GM19452 (cell line): Measurements from ENCODE around the gene SDC3.

Experiments used
- ATAC-seq: cut with Tn5 transposase; IDR thresholded peaks from one replicate; pipeline ENCODE4 v1.9.1; 2021; ENCODE audit not compliant: unreplicated experiment

SDC3 gene

DNA sequence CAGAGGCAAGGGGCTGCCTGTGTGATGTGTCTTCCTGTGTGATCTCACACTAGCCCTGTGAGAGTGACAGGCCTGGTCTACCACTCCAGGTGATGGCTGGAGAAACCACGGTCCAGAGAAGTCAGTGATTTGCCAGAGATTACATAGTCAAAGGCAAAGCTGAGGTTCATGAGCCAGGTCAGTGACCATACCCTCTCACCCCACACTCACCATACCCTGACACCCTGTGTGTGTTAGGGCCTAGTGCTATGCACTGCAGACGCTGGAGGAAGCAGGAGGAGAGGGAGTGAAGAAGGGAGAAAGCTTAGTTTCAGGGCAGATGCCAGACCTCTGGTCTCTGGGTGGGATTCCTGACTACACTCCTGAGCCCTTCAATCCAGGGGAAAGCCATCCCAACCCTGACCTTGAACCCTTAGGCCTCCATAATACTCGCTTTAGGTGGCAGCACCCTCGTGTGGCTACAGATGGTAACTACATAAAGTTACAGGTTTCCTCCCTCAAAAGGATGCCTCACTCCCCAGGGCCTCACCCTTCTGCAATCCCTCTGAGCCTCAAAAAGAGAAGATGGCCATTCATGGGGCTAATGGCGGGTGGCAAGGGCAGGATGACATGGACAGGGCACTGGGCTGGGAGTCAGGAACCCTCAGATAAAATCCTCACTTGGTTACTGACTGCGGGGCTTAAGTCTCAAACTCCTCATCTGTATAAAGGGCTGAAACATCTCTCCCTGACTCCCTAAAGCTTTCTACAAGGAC is 20.8 kb upstream of the SDC3 start:
- no peak for ATAC-seq

DNA sequence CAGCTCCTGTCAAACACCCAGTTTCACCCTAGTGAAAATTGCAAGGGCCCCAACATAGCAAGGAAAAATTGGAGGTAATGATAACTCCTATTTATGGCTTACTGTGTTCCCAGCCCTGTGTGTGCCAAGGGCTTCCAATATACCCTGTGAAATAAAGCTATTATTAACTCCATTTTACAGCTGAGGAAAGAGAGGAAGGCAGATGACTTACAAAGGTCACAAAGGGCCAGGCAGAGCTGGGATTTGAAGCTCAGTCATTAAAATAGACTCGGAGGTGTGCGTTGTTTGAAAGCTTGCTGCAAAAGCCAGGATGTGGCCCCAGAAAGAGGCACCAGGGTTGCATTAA is 20.2 kb upstream of the SDC3 start:
- no peak for ATAC-seq

DNA sequence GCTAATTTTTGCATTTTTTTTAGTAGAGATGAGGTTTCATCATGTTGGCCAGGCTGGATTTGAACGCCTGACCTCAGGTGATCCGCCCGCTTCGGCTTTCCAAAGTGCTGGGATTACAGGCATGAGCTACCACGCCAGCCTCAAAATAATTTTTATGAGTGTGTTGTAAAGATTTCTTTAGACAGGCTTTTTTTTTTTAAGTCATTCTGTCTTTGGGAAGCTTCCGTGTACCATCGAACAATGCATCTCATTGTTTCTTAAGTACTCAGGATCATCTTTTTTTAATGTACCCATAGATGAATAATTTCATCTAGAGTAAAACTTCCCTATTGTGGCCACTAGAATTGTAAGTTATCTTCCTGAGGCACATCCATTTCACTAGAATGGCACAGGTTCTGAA is 19.6 kb upstream of the SDC3 start:
- ATAC-seq, result no peak

DNA sequence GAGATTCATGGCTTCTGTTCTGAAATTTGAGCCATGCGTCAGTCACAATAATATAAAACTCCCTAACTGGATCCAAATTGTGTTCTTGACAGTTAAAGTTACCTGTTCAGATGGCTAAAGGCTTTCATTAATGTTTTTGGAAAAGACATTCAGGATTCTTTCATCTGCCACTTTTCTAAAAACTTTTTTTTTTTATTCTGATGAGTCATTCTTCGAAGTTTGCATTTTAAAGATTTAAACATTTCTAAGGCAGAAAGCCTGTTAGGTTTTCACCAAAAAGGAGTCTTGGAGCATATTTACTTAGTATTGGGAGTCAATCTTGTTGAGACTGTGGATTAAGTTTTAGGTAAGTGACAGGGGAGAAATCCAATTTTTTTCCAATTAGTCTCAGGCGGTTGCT is 18.9 kb upstream of the SDC3 start:
- ATAC-seq, result no peak

DNA sequence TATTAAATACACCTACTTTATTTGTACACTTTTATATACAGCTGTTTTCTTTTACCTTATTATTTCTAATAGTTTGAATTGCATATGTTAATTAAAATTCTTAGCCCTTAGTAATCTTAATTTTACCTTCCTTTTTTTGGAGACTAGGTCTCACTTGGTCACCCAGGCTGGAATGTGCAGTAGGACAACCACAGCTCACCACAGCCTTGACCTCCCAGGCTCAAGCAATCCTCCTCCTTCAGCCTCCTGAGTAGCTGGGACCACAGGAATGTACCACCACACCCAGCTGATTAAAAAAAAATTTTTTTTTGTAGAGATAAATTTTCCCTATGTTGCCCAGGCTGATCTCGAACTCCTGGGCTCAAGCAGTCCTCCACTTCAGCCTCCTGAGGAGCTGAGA is 15.0 kb upstream of the SDC3 start:
- no peak for ATAC-seq

DNA sequence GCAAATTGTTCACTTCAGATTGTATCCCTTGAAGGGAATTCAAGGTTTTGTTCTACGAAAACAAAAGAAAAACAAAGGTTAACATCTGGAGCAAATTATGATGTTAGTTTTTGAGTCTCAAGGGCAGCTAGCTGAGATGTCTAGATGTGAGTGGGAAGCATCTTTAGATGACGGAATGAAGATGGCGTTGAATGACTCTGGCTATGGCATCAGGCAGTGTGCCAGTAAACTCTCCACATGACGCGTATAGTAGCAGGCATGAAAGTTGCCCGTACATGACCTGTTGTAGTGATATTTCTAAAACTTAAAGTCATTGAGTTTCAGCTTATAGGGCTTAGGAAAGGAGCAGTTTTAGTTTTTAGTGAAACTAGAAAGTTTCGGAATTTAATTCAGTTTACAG is 12.3 kb upstream of the SDC3 start:
- ATAC-seq, result no peak

DNA sequence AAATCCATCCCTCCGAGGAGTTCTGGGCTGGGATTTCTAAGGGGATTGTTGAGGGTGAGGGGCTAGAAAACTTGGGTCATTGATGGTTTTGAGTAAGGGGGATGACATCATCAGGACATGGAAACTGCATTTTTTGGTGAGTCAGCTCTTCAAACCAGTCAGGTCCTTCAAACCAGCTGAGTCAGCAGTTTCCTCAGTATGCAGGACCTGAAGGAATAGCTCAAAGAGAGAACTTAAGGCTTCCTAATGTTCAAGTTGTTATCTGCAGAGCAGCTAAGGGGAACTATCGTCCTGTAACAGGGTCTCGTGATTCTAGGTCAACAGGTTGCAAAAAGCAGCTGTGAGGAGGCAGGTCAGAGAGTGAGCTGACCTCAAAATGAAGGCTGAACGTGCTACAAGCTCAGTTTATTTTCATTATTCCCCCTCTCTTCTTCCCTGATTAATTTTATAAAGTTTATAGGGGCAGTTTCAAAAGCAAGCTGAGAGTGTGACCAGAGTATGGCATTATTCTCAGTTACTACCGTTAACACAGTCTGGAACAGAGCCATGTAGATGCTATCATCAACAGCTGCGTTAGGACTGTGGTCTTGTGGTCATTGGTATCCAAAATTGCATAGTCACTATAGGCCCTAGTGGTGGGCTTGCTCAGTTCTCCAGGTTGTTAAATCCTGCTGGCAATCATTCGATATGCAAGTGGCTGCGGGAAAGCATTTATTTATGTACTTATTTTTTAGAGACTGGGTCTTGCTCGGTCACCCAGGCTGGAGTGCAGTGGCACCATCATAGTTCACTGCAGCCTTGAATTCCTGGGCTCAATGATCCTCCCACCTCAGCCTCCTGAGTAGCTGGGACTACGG is 10.7 kb upstream of the SDC3 start:
- no peak for ATAC-seq

DNA sequence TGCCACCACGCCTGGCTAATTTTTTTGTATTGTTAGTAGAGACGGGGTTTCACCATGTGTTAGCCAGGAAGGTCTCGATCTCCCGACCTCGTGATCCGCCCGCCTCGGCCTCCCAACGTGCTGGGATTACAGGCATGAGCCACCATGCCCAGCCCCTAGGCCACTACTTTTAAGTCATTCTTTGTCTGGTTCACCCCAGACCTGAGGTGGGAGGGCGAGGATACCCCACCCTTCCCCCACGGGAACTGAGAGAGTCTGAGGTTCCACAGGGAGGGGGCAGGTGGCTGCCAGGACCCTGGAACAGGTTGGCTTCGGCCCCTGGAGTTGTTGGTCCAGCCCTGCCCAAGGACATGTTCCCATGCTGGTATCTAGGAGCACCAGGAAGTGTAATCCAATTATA is 7.7 kb upstream of the SDC3 start:
- ATAC-seq, result no peak

DNA sequence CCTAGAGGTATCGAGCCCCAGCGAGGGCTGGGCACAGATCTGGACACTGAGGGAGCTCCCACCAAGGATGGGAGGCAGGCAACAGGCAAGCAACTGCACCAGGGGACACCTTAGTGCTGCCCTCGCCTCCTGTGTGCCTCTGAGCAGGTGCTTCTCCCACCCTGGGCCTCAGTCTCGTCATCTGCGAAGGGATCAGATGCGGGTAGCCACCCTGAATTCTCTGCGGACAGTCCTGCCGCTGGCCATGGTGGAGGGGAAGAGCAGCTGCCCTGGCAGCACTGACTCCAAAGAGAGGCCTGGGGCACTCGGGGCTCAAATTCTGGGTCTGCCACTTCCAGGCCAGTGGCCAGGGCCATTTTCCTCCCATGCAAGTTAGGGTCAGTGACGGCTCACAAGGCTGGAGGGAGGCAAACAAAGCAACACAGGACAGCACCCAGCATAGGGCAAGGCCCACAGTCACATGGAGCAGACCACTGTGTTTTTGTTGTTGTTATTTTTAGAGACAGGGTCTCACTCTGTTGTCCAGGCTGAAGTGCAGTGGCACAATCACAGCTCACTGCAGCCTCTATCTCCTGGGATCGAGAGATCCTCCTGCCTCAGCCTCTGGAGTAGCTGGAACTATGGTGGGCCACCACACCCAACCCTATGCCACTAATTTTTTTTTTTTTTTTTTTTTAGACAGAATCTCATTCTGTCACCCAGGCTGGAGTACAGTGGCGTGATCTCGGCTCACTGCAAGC is 7.1 kb upstream of the SDC3 start:
- ATAC-seq, result no peak

DNA sequence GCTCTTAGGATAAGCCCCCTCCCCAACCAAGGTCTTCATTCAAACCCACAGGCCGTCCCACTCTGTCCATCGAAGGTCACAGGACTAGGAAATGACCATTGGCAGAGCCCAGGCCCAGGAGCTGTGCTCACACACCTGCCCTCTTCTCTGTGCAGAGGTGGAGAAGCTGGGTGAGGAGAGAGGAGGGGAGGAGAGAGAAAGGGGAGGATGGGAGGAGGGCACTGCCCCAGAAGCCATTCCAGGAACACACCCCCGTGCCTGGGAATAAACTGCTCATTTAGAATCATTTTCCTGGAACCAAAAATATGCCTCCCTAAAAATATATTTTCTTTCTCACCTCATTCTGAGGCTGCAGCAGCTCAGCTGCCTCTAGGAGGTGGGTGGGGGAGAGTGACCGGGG is 6.4 kb upstream of the SDC3 start:
- ATAC-seq, result no peak

DNA sequence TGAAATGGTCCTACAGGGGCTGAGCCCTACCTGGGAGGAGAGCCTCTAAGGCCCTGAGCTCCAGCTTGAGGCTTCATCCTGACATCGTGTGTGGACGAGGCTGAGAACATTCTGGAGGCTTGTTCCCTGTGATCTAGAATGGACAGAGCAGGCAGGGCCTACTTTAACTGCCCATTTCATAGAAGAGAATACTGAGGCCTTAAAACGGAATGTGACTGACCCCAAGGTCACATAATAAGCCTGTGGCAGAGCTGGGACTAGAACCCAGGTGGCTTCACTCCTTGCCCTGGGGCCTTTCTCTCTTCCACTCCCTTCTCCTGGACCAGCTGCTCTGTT is 6.0 kb upstream of the SDC3 start:
- no peak for ATAC-seq

DNA sequence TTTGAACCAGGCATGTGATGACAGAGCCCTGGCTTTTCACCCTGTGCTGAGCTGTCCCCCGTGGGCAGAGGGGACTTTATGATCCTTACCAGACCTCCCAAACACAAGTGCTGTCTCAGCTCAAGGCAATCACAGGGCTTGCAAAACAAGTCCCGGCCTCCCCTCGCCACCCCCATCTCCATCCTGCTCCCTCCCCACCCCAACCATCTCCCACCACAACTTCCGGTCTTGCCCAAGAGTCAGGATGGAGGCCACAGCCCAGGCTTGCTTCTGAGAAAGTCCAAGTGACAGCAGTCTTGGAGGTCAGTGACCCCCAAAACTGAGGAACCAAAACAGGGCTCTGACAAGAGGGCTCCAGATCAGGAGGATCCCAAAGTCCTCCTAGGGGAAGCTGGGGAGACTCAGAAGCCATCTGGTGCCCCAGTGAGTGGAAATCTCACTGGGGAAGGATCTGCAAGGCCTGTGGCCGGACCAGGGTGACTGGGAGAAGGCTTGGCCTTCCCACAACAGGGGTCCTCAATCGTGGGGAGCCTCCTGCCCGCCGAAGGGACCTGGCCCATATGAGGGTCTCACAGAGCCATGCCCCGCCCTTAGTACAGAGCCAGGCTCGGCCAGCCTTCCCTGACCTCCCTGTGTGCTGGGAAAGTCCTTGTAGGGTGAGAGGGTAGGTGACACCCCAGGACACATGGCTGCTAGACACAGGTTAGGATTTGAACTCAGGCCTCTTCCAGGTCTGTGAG is 4.5 kb upstream of the SDC3 start:
- ATAC-seq, result no peak

DNA sequence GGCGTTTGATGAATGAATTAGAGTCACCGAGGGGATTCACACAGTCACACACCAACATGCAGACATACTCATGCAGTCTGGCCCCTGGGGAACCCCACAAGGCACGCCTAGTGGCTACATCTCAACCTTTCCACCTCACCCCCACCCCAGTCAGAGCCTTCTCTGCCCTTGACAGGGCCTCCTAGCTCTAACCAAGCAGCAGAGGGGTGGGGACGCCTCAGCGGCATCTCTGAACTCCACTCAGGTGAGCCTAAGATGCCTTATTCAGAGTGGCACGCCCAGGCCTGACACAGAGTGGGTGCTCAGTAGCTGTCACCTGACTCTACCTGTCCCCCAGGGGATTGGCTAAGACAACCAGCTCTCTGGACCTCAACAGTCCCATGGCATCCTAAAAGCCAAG is 3.7 kb upstream of the SDC3 start:
- no peak for ATAC-seq

DNA sequence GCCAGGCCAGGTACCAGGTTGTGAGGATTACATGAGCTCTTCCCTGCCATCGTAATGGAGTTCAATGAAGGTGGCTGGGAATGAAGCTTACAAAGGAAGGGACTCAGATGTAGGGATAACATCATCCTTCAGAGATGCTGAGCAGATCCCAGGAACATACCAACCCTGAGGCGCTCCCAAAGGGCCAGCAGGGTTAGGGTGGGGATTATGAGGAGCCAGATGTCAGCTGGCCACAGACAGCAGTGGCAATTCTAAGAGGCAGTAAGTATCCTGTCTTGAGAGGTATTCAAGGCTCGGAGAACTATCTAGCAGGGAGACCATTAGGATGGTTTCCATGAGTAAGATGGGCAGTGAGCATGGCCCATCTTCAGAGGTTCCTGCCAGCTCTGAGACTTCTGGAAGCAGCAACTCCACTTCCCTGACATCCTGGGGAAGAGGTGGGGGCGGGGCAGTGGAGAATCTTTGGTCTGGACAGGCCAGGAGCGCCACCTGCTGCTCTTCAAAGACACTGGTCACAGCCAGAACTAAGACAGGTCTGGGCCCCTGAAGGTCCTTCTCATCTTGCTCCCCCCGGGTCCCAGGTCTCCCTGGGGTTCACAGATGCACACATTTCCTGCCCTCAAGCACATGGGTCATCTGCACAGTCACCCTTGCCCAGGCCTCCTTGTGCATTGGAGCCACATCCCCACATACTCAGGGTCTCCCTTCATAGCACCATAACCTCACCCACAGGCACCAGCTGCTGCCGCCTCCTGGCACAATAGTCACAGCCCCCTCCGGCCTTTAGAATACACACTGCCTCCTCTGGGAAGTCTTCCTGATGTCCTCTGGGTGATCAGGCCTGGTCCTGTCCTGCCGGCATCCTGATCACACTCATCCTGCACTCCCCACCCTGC is 2.7 kb upstream of the SDC3 start:
- no peak for ATAC-seq

DNA sequence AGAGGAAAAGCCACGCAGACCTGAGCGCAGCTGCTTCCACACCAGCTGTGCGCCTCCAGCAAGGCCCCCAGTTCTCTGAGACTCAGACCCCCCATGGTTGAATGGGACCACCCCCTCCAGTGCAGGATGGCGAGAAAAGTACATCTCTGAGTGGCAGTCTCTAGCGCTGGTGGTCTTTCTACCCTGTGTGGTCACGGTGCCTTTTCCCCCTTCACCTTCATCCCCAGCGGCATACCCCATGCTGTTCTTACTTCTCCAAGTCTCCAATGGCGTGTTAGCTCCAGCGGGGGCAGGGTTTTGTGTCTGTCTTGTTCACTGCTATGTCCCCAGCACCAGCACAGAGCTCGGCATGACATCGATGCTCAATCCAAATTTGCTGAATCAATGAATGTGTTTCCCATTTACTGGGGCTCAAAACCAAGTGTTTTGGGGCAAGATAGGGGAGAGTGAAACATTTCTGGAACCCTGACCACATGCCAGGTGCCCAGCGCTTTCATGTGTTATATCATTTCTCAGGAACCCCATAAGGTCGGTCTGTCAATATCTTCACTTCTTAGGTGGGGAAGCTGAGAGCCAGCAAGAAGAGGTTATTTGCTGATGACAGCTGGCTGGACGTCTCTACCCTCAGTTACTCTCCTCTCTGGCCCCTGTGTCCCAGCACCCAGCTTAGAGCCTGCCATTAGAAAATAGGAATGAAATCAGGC is 959 bp upstream of the SDC3 start:
- no peak for ATAC-seq

DNA sequence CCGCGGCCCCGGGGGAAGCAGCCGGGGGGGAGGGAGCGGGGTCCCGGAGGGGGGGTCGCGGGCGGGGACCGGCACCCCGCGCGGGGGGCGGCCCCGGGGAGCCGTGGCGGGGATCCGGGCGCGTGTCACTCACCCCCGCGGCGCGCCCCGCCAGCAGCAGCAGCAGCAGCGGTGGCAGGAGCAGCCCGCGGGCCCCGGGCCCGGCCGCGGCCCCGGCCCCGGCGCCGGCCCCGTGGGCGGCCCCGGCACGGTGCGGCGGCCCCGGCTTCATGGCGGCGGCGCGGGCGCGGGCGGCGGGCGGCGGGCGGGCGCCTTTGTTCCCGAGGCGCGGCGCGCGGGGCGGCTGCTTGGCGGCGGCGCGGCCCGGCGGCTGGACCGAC is 252 bp downstream of the SDC3 start:
- no peak for ATAC-seq

DNA sequence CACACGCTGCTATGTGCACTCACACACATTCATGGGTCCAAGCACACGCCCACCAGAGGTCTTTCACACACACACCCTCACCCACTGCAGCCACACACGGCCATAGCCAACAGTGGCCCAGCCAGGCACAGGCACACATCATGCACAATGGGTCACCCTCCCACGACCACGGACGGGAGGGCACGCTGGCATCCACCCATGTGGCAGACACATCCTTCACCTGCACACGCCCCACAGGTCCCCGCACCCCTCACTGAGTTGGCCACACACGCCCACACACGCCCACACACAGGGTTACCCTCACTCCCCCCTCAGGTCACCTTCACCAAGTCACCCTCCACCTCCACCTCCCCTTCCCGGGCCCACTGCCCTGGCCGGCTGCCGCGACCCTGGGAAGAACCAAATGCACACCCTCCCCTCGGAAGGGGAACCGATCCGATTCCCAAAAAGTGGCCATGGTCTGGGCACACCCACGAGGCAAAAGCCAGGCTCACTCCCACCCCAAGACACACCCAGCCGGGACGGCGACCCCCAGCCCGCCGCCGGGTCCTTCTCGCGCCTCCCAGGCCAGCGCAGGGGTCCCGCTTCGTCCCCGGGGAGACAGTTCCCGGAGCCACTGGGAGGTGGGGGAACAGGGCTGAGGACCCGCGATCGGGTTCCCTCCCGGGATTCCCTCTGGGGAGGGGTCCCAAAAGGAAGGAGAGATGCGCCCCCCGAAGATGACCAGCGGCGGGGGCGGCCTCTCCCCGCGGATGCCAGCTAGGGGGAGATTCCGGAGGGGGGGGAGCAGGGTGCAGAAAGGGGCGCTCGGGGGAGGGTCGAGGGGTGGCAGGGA is 860 bp downstream of the SDC3 start:
- no peak for ATAC-seq

DNA sequence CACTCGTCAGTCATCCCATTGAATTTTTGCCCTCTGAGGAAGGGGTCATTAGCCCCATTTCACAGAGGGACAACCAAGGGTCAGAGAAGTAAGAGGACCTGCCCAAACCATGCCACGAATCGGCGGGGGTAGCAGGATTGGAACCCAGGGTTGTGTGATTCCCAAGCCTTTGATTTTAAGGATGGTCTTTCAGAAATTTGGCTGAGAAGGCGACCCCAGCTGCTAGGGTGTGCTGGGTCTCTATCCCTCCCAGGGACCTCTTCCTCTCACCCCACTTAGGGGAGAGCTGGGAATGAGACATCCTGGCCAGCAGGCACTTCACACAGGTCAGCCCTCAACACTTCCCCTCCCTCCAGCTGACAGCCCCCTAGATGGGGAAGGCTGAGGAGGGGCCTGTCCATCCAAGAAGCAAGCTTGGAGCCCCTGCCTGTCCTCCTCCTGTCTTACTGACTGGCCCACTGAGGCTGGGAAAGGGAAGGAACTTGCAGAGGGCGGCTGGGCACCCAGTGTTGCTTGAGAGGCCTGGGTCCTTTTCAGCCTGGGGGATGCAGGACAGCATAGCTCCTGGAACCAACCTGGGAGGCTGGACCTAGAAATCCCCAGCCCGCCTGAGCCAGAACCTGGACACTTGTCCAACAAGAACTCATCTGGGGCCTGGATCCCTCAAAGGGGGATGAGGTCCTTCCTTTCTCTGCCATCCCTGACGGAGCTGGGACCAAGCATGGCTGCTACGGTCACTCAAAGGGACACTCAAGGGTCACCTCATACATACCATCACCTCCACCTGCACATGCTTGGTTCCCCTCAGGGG is 1.7 kb downstream of the SDC3 start:
- no peak for ATAC-seq
